ENCODE data around the gene BPIFB2.
A peak's percentile ranks its signal among the peaks of the same experiment; 100 is the strongest.

BPIFB2 gene

DNA sequence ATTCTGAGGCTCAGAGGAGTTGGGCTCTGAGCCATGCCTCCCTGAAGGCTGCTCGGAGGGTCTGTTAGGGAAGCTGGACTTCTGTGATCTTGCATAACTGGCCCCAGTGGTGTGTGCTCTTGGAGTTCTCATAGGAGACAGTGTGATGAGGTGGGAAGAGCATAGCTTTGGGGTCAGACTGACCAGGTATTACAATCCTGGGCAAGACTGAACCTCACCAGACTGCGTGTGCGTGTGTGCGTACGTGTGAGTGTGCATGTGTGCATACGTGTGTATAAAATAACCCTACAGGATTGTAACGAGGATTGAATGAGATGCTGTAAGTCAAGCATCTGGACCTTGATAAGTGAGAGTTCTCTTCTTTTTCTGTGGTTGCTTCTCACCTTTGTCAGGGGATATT is 10.0 kb downstream of the BPIFB2 start:
- intact Hi-C loops (cut with DNase I): loop anchor here (10.0 kb wide), 1 partner anchor 197 kb away; the partner anchor contains the start of gene BPIFA3

DNA sequence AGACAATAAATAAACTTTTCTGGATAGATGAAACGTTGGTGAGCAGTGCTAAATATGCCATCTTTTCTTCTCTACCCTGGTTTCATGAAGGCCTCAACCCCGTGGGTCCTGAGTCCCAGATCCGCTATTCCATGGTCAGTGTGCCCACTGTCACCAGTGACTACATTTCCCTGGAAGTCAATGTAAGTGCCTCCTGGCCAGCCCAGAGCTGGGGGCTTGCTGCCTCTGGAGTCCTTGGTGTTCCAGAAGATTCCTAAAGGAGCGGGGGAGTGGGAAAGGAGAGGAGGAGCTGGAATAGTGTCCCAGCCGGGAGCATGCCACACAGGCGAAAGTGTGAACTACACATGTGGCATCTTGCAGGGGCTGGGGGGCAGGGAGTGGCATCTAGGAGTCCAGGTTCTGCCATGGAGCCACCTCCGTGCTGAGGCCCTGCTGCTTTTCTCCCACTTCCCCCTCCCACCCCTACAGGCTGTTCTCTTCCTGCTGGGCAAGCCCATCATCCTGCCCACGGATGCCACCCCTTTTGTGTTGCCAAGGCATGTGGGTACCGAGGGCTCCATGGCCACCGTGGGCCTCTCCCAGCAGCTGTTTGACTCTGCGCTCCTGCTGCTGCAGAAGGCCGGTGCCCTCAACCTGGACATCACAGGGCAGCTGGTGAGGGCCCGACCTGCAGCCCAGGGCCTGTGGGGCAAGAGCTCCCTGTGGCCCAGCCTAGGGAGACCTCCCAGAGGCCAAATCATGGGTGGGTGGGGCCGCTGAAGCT is 10.8 kb downstream of the BPIFB2 start:
- intact Hi-C loops (cut with DNase I): loop anchor here (10.0 kb wide), 1 partner anchor 196 kb away; the partner anchor contains the start of gene BPIFA3
- DNase-seq: peak in 1 of 10 donors; percentile 72

More for the DNA sequence above, 10.0 kb downstream of the BPIFB2 start:
- DNase-seq: no peak

GRCh38 chr20:33019465-33020277 is 12.2 kb downstream of the BPIFB2 start:
- DNase-seq: peak in 1 of 10 donors; percentile 55
- intact Hi-C loops (cut with DNase I): loop anchor here (10.0 kb wide), 1 partner anchor 195 kb away; the partner anchor contains the start of gene BPIFA3

DNA sequence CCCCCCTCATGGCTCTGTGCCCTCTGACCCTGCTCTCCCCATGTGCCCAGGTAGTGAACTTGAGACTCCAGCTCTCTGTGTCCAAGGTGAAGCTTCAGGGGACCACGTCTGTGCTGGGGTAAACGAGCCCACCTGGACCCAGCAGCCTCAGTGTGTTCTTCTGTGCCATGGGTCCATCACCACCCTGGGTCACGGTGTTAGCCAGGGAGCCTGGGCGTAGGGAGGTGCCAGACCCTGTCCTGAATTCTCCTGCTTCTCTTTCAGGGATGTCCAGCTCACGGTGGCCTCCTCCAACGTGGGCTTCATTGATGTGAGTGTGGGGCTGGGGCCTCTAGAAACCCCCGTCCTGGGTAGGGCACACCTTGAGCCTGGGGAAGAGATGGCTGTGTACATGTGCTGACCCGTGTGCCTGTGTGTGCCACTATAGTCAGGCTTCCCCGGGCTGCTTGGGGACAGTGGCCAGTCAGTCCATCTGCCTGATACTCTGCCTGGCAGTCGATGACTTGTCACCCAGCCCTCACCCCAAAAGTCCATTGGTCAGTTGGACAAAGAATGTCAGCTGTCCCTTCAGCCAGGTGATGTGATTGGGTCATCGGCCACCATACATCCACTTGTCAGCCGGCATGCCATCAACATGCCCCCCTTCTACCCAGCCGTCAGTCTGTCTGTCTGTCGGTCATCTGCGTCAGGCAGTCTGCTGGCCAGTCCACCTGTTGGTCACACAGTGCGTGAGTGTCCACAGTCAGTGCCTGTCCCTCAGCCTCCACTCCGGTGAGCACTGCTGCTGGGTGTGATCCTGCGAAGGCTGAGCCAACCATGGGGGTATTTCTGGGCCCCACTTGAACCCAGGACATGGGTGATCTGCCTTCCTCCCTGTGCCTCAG is 13.0 kb downstream of the BPIFB2 start:
- DNase-seq: peak in 1 of 10 donors; percentile 49
- intact Hi-C loops (cut with DNase I): no loop called here

- DNase-seq: no peak
- intact Hi-C loops (cut with DNase I): no loop called here
These were observed 14.4 kb downstream of the BPIFB2 start for GRCh38 chr20:33021879-33022278.

- intact Hi-C loops (cut with DNase I): no loop called here
- DNase-seq: peak in 1 of 10 donors; percentile 13
These were observed 14.8 kb downstream of the BPIFB2 start for GRCh38 chr20:33022289-33022688.

- intact Hi-C loops (cut with DNase I): no loop called here
- DNase-seq: peak in 1 of 10 donors; percentile 21
These were observed 15.4 kb downstream of the BPIFB2 start for GRCh38 chr20:33022694-33023438.

DNA sequence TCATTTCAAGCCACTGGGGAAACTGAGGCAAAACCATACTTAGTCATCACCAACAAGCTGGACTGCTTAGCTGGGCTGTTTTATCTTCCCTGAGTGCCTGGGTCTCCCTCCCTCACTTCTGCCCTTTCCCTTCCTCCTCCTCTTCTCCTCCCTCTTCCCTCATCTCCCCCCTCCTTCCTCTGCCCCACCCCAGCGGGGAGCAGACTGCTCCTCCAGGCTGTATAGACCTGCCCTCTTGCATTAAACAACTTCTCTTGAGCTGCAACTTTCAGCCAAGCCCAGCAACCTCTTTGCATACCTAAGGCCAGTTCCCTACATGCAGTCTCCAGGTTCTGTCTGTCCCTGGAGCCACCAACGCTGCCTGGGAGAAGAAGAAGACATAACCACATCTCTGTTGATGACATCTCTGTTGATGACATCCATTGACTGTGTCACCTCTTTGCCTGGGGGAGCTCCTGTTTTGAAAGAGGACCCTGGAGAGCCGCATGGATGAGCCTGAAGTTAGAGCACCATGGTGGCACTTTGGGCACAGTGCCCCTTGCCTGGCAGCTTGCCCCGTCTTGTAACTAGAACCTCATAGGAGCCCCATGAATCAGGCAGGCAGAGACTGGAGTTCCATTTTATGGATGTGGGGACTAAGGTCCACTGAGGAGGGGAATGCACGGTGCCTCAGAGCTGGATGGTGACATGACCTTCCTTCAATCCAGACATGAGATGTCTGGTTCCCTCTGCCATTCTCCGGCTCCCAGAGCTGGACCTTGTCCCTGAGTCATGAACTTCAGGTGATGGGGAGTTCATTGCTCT is 16.1 kb downstream of the BPIFB2 start:
- intact Hi-C loops (cut with DNase I): no loop called here
- peak in 1 of 10 donors; percentile 40 for DNase-seq

GRCh38 chr20:33024243-33024560 is 16.7 kb downstream of the BPIFB2 start:
- intact Hi-C loops (cut with DNase I): no loop called here
- DNase-seq: no peak

- intact Hi-C loops (cut with DNase I): no loop called here
- DNase-seq: peak in 1 of 10 donors; percentile 25
These were observed 17.3 kb downstream of the BPIFB2 start for GRCh38 chr20:33024609-33025317.

DNA sequence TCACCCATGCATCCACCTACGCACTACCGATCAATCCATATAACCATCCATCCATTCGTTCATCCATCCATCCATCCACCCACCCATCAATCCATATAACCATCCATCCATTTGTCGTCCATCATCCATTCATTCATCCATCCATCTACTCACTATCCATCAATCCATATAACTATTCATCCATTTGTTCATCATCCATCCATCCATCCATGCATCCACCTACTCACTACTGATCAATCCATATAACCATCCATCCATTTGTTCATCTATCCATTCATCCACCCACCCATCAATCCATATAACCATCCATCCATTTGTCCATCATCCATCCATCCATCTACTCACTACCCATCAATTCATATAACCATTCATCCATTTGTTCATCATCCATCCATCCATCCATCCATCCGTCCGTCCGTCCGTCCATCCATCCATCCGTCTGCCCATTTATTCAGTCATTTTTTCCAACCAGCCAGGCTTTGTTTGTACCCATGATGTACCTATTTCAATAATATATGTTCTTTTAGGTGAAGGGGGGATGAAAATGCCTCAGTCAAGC is 17.9 kb downstream of the BPIFB2 start:
- peak in 1 of 10 donors; percentile 24 for DNase-seq
- intact Hi-C loops (cut with DNase I): no loop called here

DNA sequence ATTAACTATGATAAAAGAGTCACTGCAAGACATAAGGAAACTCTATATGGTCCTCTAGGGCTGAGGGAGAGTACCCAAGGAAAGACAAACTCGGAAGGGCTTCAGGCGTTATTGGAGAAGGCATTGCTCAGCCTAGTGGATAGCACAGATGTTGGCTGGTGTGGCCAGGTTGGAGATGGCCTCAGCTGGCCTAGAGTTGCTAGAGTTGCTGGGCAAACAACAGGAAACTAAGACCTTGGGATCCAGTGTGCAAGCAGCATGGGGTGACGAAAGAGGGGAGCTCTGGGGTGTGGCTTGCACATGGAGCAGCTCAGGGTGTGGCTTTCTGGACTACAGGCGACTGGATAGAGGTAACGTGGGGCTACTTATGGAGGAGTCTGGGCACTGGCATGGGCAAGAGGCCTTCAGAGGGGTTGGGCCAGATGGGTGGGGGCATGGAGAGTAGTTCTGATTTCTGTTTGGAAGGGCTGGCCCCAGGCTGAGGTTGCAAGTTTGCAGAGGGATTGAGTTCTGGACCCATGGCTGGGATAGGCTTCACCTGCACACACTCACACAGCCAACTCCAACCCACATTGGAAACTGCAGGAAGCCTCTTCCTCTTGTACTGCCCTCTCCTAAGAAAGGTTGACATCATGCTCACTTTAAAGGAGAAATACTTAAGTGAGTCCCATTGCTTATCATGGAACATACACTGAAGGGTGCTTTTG is 18.7 kb downstream of the BPIFB2 start:
- DNase-seq: peak in 2 of 10 donors; percentile 13 to 28
- intact Hi-C loops (cut with DNase I): no loop called here

- intact Hi-C loops (cut with DNase I): no loop called here
- peak in 2 of 10 donors; percentile 33 to 61 for DNase-seq
These were observed 19.6 kb downstream of the BPIFB2 start for GRCh38 chr20:33026779-33027759.

DNA sequence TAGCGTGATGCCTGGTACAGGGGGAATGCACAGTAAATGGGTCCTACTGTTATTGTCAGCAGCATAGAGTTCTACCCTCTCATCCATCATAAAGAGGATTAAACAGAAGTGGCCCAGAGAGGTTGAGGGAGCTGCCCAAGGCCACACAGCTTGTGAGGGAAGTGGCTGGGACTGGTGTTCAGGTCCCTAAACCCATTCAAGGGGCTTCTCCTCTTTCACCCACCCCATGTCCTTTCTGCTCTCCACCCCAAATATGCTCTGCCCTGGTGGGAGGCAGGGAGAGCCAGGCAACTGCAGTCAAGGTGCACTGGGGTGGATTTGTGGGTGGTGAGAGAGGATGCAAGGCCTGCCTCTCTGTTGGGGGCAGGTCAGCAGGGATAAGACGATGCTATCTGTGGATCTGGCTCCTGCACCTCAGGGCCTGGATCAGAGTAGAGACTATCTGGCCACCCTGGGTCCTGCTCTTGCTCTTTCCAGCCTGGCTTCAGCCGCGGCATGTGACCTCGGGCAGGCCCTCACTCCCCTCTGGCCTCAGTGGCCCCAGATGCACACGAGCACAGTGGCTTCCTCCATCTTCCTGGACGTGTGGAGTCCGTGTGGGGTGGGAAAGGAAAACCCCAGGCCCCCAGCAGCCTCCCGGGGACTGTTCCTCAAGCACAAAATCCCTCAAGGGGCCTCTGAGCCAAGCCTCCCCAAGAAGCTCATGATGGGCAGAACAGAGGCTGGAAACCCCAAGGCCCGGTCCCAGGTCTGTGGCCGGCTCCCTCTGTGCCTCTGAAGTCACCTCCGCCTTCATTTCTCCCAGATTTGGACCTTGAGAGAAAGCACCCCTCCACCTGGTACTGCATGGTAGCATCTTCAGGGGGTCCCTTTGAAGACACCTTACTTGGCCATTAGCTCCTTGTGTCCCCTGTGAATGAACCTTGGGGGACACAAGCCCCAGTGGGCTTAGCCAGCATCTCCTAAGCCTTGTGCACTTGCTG is 20.6 kb downstream of the BPIFB2 start:
- peak in 2 of 10 donors; percentile 55 to 63 for DNase-seq
- intact Hi-C loops (cut with DNase I): no loop called here

DNA sequence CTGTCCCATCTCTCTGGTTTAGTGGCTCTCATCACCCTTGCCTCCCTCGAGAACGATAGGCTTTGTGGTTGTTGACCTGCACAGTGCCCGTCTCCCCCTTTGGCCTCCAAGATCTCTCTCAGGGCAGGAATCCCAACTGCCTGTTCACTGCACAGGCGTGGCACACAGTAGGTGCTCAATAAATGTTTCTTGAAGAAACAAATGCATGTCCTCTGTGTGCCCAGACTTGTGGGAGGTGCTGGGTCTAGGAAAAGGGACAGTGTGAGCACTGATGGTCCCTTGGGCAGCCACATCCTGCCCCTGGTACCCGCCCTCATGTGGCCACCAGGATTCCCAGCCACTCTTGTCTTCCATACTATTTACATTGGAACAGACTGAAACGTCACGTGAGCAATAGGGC is 21.4 kb downstream of the BPIFB2 start:
- intact Hi-C loops (cut with DNase I): no loop called here
- DNase-seq: peak in 1 of 10 donors; percentile 45
